SU-DHL-6 (cell line): Measurements from ENCODE around the gene DLX4.

Experiments used
- EZH2phosphoT487 ChIP-seq: fragments of 200-600 bp; sonication (generic), shearing (Covaris generic); conservative IDR thresholded peaks from 2 replicates; pipeline ENCODE4 v1.6.1; 2018; ENCODE audit warnings: mild to moderate bottlenecking, antibody characterized with exemption, low read length, moderate library complexity, mixed read lengths
- TF ChIP-seq, protein P1 (sequence below): fragments of 200-600 bp; sonication (generic); IDR thresholded peaks from one replicate; pipeline ENCODE4 v1.5.1; 2017; ENCODE audit warnings: antibody characterized with exemption, mild to moderate bottlenecking, low read length, moderate library complexity; ENCODE audit not compliant: insufficient read depth, poor library complexity, severe bottlenecking

DNA sequence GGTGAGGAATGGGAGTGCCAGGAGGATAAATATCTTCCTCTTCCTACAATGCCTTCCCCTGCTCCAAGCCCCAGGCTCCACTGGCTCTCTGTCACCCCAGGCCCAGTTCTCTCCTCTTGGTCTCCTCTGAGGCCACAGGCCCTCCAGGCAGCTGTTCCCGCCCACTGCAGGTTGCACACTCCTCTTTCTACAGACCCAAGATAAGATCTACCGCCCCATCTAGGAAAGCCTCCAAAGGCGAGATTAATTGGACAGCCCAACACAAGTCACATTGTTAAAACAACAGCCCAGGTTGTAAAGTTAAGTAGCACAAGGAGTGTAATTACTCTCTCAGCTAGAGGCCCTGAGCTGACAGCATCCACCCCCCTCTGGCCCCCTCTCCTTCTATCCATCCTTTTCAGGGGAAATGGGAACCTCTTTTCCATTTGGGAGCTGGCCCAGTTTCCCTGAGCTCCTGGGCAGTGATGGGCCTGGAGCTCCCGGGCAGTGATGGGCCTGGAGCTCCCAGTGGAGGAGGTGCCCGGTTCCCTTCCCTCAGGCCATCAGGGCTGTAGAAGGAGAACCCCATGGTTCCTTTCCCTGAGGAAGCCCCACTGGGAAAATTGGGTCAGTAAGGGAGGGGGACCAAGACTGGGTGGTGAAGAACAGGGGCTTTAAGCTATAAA lies 7.3 kb downstream of the DLX4 start:
- TF ChIP-seq, protein P1, sequence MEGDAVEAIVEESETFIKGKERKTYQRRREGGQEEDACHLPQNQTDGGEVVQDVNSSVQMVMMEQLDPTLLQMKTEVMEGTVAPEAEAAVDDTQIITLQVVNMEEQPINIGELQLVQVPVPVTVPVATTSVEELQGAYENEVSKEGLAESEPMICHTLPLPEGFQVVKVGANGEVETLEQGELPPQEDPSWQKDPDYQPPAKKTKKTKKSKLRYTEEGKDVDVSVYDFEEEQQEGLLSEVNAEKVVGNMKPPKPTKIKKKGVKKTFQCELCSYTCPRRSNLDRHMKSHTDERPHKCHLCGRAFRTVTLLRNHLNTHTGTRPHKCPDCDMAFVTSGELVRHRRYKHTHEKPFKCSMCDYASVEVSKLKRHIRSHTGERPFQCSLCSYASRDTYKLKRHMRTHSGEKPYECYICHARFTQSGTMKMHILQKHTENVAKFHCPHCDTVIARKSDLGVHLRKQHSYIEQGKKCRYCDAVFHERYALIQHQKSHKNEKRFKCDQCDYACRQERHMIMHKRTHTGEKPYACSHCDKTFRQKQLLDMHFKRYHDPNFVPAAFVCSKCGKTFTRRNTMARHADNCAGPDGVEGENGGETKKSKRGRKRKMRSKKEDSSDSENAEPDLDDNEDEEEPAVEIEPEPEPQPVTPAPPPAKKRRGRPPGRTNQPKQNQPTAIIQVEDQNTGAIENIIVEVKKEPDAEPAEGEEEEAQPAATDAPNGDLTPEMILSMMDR = no peak
- TF ChIP-seq EZH2phosphoT487 = no peak
